Left kidney (tissue), 2 donors: ENCODE measurements around the gene MEFV. TPM values are rescaled to one million over a fixed set of nuclear protein-coding genes. Genes with fewer than 3 reads are reported as not detected.
"Not testable (repeated sequence)": the region's sequence is repeated elsewhere in the genome, so short reads cannot be mapped to it uniquely, and the experiment has no call there.

Experiments
- DNase-seq: peaks from one replicate; pipeline ENCODE4 v3.0.0-alpha.2; 2013
- polyA plus RNA-seq: library from polyadenylated mRNA; unstranded; fragments of 120-200 nt; gene quantifications from one replicate; pipeline ENCODE4 v1.2.1, GENCODE V29; 2013; ENCODE audit not compliant: insufficient read length

MEFV gene
- polyA plus RNA-seq, 1 donor = 0.35 TPM

- DNase-seq = no peak
Observed at GRCh38 chr16:3220839-3221238, 35.6 kb downstream of the MEFV start.

- DNase-seq = no peak
Observed at GRCh38 chr16:3216263-3216640, 40.2 kb downstream of the MEFV start.

- DNase-seq = no peak
Observed at GRCh38 chr16:3215601-3216262, 40.7 kb downstream of the MEFV start.

- DNase-seq = no peak
Observed at GRCh38 chr16:3214904-3215600, 41.4 kb downstream of the MEFV start.

- DNase-seq = no peak
Observed at GRCh38 chr16:3212567-3212966, 43.9 kb downstream of the MEFV start.

GRCh38 chr16:3212006-3212405 is 44.4 kb downstream of the MEFV start:
- no peak for DNase-seq

GRCh38 chr16:3207086-3207953 is 49.1 kb downstream of the MEFV start:
- no peak for DNase-seq

- DNase-seq = not testable (repeated sequence)
Observed at GRCh38 chr16:3205939-3206338, 50.5 kb downstream of the MEFV start.

- DNase-seq = no peak
Observed at GRCh38 chr16:3202903-3203539, 53.4 kb downstream of the MEFV start.

GRCh38 chr16:3198334-3199072 is 57.9 kb downstream of the MEFV start:
- no peak for DNase-seq

GRCh38 chr16:3197694-3198333 is 58.6 kb downstream of the MEFV start:
- DNase-seq = not testable (repeated sequence)

- no peak for DNase-seq
Observed at GRCh38 chr16:3195975-3196374, 60.5 kb downstream of the MEFV start.

GRCh38 chr16:3194792-3195191 is 61.6 kb downstream of the MEFV start:
- DNase-seq = no peak

GRCh38 chr16:3193221-3194212 is 62.9 kb downstream of the MEFV start:
- DNase-seq = no peak

- DNase-seq = no peak
Observed at GRCh38 chr16:3192476-3193019, 63.9 kb downstream of the MEFV start.
